GM12801 (cell line): ENCODE data around the gene FAM199X.

Experiments used
- TF ChIP-seq, protein P1 (sequence below): IDR thresholded peaks from one replicate; pipeline ENCODE4 v1.5.1; 2011; ENCODE audit warnings: control low read depth; ENCODE audit not compliant: insufficient read length; ENCODE audit errors: extremely low read depth

FAM199X gene

DNA sequence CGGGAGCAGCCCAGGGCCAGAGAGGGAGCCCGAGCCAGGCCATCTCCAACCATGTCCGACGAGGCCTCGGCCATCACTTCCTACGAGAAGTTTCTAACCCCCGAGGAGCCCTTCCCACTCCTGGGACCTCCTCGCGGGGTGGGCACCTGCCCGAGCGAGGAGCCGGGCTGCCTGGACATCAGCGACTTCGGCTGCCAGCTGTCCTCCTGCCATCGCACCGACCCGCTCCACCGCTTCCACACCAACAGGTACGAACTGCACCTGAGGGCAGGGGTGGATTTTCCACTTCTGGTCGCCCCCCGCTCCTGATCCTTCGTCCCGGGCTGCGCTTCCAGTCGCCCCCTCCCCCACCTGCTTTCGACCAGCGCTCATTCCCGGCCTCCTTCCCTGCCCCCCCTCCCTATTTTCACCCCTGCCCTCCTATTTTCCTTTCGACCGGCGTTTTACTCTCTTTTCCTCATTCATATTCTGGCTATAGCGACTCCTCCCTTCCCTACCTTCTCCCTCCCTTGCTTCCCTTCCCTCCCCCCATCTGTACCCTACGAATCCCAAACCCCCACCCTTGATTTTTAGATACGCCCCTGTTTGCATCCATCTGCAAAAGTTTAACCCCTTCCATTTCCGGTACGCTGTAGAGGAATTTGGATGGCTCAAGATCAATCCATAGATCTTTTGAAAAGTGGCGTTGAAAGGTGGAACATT lies 633 bp downstream of the FAM199X start:
- TF ChIP-seq, protein P1, sequence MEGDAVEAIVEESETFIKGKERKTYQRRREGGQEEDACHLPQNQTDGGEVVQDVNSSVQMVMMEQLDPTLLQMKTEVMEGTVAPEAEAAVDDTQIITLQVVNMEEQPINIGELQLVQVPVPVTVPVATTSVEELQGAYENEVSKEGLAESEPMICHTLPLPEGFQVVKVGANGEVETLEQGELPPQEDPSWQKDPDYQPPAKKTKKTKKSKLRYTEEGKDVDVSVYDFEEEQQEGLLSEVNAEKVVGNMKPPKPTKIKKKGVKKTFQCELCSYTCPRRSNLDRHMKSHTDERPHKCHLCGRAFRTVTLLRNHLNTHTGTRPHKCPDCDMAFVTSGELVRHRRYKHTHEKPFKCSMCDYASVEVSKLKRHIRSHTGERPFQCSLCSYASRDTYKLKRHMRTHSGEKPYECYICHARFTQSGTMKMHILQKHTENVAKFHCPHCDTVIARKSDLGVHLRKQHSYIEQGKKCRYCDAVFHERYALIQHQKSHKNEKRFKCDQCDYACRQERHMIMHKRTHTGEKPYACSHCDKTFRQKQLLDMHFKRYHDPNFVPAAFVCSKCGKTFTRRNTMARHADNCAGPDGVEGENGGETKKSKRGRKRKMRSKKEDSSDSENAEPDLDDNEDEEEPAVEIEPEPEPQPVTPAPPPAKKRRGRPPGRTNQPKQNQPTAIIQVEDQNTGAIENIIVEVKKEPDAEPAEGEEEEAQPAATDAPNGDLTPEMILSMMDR, result no peak

DNA sequence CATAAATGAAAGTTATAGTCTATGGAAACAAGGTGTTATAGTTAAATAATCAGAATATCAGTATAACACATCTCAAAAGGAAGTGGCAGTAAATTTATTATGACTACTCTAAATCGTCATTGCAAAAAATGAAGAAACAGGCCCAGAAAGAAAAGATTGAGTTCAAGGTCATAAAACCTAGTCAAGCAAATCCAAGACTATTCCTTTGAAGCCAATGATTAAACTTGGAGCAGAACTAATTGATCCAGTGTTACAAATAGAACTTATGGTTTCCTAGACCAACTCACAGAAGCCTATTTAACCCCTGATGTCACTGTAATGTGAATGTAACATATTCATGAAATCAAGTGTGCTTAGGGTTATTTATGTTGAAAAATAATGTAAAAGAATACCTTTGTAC lies 1.9 kb downstream of the FAM199X start:
- TF ChIP-seq, protein P1, result no peak

DNA sequence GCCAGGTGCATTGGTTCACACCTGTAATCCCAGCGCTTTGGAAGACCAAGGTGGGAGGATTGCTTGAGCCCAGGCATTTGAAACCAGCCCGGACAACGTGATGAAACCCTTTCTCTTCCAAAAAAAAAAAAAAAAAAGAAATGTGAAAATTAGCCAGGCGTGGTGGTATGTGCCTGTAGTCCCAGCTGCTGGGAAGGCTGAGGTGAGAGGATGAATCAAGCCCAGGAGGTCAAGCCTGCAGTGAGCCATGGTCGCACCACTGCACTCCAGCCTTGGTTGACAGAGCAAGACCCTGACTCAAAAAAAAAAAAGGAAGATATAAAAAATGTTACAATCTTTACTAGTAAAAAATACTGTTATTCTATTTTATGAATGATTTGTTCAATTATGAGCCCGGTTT lies 5.9 kb downstream of the FAM199X start:
- TF ChIP-seq, protein P1, result no peak

DNA sequence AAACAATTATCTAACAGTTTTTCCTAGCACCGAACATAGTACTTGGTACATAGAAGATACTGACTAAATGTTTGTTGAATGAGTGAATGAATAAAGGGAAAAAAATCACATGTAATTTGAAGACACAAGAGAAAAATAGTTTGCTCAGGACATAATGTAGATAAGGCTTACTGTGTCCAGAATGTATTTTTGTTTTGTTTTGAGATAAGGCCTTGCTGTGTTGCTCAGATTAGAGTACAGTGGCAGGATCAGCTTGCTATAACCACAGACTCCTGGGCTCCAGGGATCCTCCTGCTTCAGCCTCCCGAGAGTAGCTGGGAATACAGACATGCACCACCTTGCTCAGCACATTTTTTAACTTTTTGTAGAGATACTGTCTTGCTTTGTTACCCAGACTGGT lies 6.5 kb downstream of the FAM199X start:
- TF ChIP-seq, protein P1, result no peak

DNA sequence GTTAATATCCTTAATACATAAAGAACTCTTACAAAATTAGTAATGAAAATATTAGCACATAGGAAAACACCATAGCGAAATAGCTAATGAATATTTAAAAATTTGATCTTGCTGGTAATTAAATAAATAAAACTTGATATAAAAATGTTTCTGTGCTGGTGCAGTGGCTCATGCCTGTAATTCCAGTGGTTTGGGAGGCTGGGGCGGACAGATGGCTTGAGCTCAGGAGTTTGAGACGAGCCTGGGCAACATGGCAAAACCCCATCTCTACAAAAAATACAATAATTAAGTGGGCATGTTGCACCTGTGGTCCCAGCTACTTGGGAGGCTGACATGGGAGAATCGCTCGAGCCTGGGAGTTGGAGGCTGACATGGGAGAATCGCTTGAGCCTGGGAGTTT lies 7.6 kb downstream of the FAM199X start:
- TF ChIP-seq, protein P1, result no peak

DNA sequence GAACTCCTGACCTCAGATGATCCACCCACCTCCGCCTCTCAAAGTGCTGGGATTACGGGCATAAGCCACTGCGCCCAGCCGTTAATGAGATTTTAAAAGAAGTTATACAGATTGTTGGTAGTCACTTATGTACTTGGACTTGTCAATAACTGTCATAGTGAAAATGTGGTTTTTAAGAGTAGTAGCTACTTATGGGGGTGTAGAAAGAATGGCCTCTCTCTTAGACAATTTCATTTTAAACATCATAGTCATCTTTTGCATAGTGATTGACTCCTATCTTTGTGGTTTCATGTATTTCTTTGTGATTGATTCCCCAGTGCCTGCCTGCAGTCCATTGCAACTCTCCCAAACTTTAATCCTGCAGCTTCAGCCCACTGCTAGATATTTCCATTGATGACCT lies 17.4 kb downstream of the FAM199X start:
- TF ChIP-seq, protein P1, result no peak

DNA sequence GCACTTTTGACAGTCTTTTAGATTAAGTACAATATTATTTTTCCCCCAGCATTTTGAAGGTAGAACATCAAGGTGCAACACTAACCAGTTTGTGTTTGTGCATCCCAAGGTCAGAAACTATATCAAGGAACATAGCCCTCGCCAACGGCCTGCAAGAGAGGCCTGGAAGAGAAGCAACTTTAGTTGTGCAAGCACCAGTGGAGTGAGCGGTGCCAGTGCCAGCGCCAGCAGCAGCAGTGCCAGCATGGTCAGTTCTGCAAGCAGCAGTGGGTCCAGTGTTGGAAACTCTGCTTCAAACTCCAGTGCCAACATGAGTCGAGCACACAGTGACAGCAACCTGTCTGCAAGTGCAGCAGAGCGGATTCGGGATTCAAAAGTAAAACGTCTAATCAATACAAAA lies 21.7 kb downstream of the FAM199X start:
- TF ChIP-seq, protein P1, result no peak
